Stomach smooth muscle (tissue), 2 donors: Measurements from ENCODE around the gene NCK2.

Experiments used
- H3K27ac ChIP-seq: one replicate; pipeline ENCODE4 v1.7.0; 2013; ENCODE audit warnings: mild to moderate bottlenecking, low read length, inconsistent platforms
- H3K27me3 ChIP-seq, 2 donors: one replicate each; pipeline ENCODE4 v1.7.0; 2013; ENCODE audit warnings: low read length in 2 of 2; ENCODE audit not compliant: insufficient read depth in 2 of 2, control insufficient read depth in 1 of 2
- H3K36me3 ChIP-seq, 2 donors: one replicate each; pipeline ENCODE4 v1.7.0; 2013; ENCODE audit warnings: low read length in 2 of 2; ENCODE audit not compliant: control insufficient read depth in 2 of 2, insufficient read depth in 2 of 2
- H3K4me1 ChIP-seq: one replicate; pipeline ENCODE4 v1.7.0; 2013; ENCODE audit warnings: low read length; ENCODE audit not compliant: control insufficient read depth, insufficient read depth
- H3K4me3 ChIP-seq, 2 donors: one replicate each; pipeline ENCODE4 v1.7.0; 2013; ENCODE audit warnings: low read length in 2 of 2
- H3K9ac ChIP-seq, 2 donors: one replicate each; pipeline ENCODE4 v1.7.0; 2013; ENCODE audit warnings: low read length in 2 of 2, mild to moderate bottlenecking in 1 of 2
- H3K9me3 ChIP-seq, 2 donors: one replicate each; pipeline ENCODE4 v1.7.0; 2013; ENCODE audit warnings: low read length in 2 of 2; ENCODE audit not compliant: control insufficient read depth in 2 of 2
- donor health status: healthy.
- donor health status: Pancreatic carcinoma.

NCK2 gene

GRCh38 chr2:105721991-105722511, 22.7 kb upstream of the NCK2 start:
- H3K4me3 ChIP-seq: no peak overlapping the region
- no peaks in the 10 kb centered on the region for H3K36me3 ChIP-seq
- no peaks in the 10 kb centered on the region for H3K9me3 ChIP-seq
- H3K27me3 ChIP-seq: no peaks in the 10 kb centered on the region
- no peaks in the 10 kb centered on the region for H3K4me1 ChIP-seq
- H3K27ac ChIP-seq: no peak overlapping the region
- no peak overlapping the region for H3K9ac ChIP-seq

GRCh38 chr2:105722726-105723297, 21.9 kb upstream of the NCK2 start:
- H3K4me3 ChIP-seq: no peak overlapping the region
- H3K4me1 ChIP-seq: no peaks in the 10 kb centered on the region
- H3K9ac ChIP-seq: no peak overlapping the region
- H3K27ac ChIP-seq: no peak overlapping the region
- H3K27me3 ChIP-seq: no peaks in the 10 kb centered on the region
- H3K36me3 ChIP-seq: no peaks in the 10 kb centered on the region
- H3K9me3 ChIP-seq: peaks cover 2 to 4% of the 10 kb centered on the region in 2 donors

- Histone ChIP-seq H3K27ac (no peak overlapping the region), H3K4me3 (no peak overlapping the region), H3K4me1 (no peaks in the 10 kb centered on the region), H3K9me3 (peaks cover 2 to 4% of the 10 kb centered on the region in 2 donors), H3K36me3 (no peaks in the 10 kb centered on the region), H3K9ac (no peak overlapping the region), H3K27me3 (no peaks in the 10 kb centered on the region)
These were observed 21.3 kb upstream of the NCK2 start for GRCh38 chr2:105723431-105723830.

GRCh38 chr2:105725388-105725787, 19.3 kb upstream of the NCK2 start:
- Histone ChIP-seq H3K9me3 (peaks cover 2 to 4% of the 10 kb centered on the region in 2 donors), H3K4me3 (no peak overlapping the region), H3K4me1 (no peaks in the 10 kb centered on the region), H3K27me3 (no peaks in the 10 kb centered on the region), H3K36me3 (no peaks in the 10 kb centered on the region), H3K9ac (no peak overlapping the region), H3K27ac (no peak overlapping the region)

GRCh38 chr2:105730170-105730569, 14.5 kb upstream of the NCK2 start:
- no peak overlapping the region for H3K9ac ChIP-seq
- no peak overlapping the region for H3K27ac ChIP-seq

GRCh38 chr2:105731511-105731910, 13.2 kb upstream of the NCK2 start:
- Histone ChIP-seq H3K27ac (no peak overlapping the region), H3K27me3 (no peaks in the 10 kb centered on the region), H3K4me3 (no peak overlapping the region), H3K9me3 (peaks cover 2 to 4% of the 10 kb centered on the region in 2 donors), H3K9ac (no peak overlapping the region), H3K36me3 (no peaks in the 10 kb centered on the region), H3K4me1 (no peaks in the 10 kb centered on the region)

More at GRCh38 chr2:105730170-105730569, 14.5 kb upstream of the NCK2 start:
- Histone ChIP-seq H3K27me3 (no peaks in the 10 kb centered on the region), H3K4me1 (no peaks in the 10 kb centered on the region), H3K4me3 (no peak overlapping the region), H3K9me3 (peaks cover 2 to 4% of the 10 kb centered on the region in 2 donors), H3K36me3 (no peaks in the 10 kb centered on the region)

GRCh38 chr2:105732101-105732500, 12.6 kb upstream of the NCK2 start:
- Histone ChIP-seq H3K9ac (no peak overlapping the region), H3K4me1 (no peaks in the 10 kb centered on the region), H3K4me3 (no peak overlapping the region), H3K36me3 (no peaks in the 10 kb centered on the region), H3K9me3 (peaks cover 2 to 4% of the 10 kb centered on the region in 2 donors), H3K27me3 (no peaks in the 10 kb centered on the region), H3K27ac (no peak overlapping the region)

- no peak overlapping the region for H3K27ac ChIP-seq
- no peaks in the 10 kb centered on the region for H3K27me3 ChIP-seq
- no peak overlapping the region for H3K9ac ChIP-seq
- no peaks in the 10 kb centered on the region for H3K4me1 ChIP-seq
- H3K4me3 ChIP-seq: no peak overlapping the region
- no peaks in the 10 kb centered on the region for H3K9me3 ChIP-seq
- H3K36me3 ChIP-seq: no peaks in the 10 kb centered on the region
These were observed 11.6 kb upstream of the NCK2 start for GRCh38 chr2:105732955-105733607.

- Histone ChIP-seq H3K9me3 (no peaks in the 10 kb centered on the region), H3K27me3 (no peaks in the 10 kb centered on the region), H3K9ac (no peak overlapping the region), H3K4me1 (no peaks in the 10 kb centered on the region), H3K27ac (no peak overlapping the region), H3K4me3 (no peak overlapping the region), H3K36me3 (no peaks in the 10 kb centered on the region)
These were observed 10.8 kb upstream of the NCK2 start for GRCh38 chr2:105733875-105734274.

GRCh38 chr2:105734762-105735538, 9.8 kb upstream of the NCK2 start:
- Histone ChIP-seq H3K27me3 (no peaks in the 10 kb centered on the region), H3K9ac (no peak overlapping the region), H3K36me3 (no peaks in the 10 kb centered on the region), H3K4me3 (no peak overlapping the region), H3K4me1 (no peaks in the 10 kb centered on the region), H3K9me3 (no peaks in the 10 kb centered on the region), H3K27ac (no peak overlapping the region)
